IMR-90 (cell line): ENCODE data around the gene NR1I2. TPM values are rescaled to one million over a fixed set of nuclear protein-coding genes. Genes with fewer than 3 reads are reported as not detected.

Source experiments
- ATAC-seq: fragments of 200-7000 bp; cut with Tn5 transposase; 2 replicates; pipeline ENCODE4 v1.9.1; 2020; ENCODE audit warnings: low read depth, mild to moderate bottlenecking, moderate library complexity
- BruUV-seq: library from RNA; stranded (reverse); fragments of 400-500 nt; replicated peaks from 2 replicates; lab custom pipeline; 2021; lab: Mats Ljungman, UMichigan
- CTCF ChIA-PET: fragments of 300-600 bp; formaldehyde crosslinking; extraction: SDS; loops from one replicate; lab custom pipeline; 2021; ENCODE audit warnings: antibody characterized with exemption; lab: Yijun Ruan, JAX
- POLR2A ChIA-PET: fragments of 300-600 bp; sonication (Branson Sonifier 250); formaldehyde crosslinking; loops from one replicate; lab custom pipeline; 2022; ENCODE audit warnings: antibody characterized with exemption; ENCODE audit not compliant: unreplicated experiment; lab: Charles Lee
- DNase-seq: peaks from one replicate; pipeline ENCODE4 v3.0.0; 2013
- H2AFZ ChIP-seq: replicated peaks from 2 replicates; pipeline ENCODE3; 2013; ENCODE audit warnings: low read length, mild to moderate bottlenecking; ENCODE audit not compliant: poor library complexity
- H2AK5ac ChIP-seq: 2 replicates; pipeline ENCODE4 v1.6.1; 2013; ENCODE audit warnings: low read depth, low read length, inconsistent platforms
- H2AK9ac ChIP-seq: replicated peaks from 2 replicates; pipeline ENCODE3; 2013; ENCODE audit warnings: mild to moderate bottlenecking, low read depth, low read length, moderate library complexity; ENCODE audit not compliant: poor library complexity
- H2BK120ac ChIP-seq: 2 replicates; pipeline ENCODE4 v1.6.1; 2013; ENCODE audit warnings: low read depth, low read length, inconsistent platforms
- H2BK15ac ChIP-seq: 3 replicates; pipeline ENCODE4 v1.6.1; 2013; ENCODE audit warnings: low read depth, low read length, inconsistent platforms
- H2BK20ac ChIP-seq: 2 replicates; pipeline ENCODE4 v1.6.1; 2013; ENCODE audit warnings: low read depth, mild to moderate bottlenecking, inconsistent platforms, low read length, moderate library complexity
- H2BK5ac ChIP-seq: 2 replicates; pipeline ENCODE4 v1.6.1; 2013; ENCODE audit warnings: mild to moderate bottlenecking, low read depth, low read length, inconsistent platforms; ENCODE audit not compliant: poor library complexity, severe bottlenecking
- H3K14ac ChIP-seq: replicated peaks from 2 replicates; pipeline ENCODE4 v1.6.1; 2013; ENCODE audit warnings: low read depth, low read length, inconsistent platforms
- H3K18ac ChIP-seq: 2 replicates; pipeline ENCODE4 v1.6.1; 2013; ENCODE audit warnings: low read depth, low read length, control low read depth
- H3K23ac ChIP-seq: 2 replicates; pipeline ENCODE4 v1.6.1; 2013; ENCODE audit warnings: low read depth, low read length, inconsistent platforms
- H3K27ac ChIP-seq: 2 replicates; pipeline ENCODE4 v1.5.1; 2013; ENCODE audit warnings: mild to moderate bottlenecking, control low read depth, low read length; ENCODE audit not compliant: insufficient read depth
- H3K27me3 ChIP-seq: 2 replicates; pipeline ENCODE4 v1.6.1; 2013; ENCODE audit warnings: low read length; ENCODE audit not compliant: control insufficient read depth, insufficient read depth
- H3K36me3 ChIP-seq: 2 replicates; pipeline ENCODE4 v1.6.1; 2013; ENCODE audit warnings: low read length, mixed read lengths; ENCODE audit not compliant: control insufficient read depth, insufficient read depth
- H3K4ac ChIP-seq: 2 replicates; pipeline ENCODE4 v1.6.1; 2013; ENCODE audit warnings: low read depth, low read length, inconsistent platforms
- H3K4me1 ChIP-seq: 2 replicates; pipeline ENCODE4 v1.6.1; 2013; ENCODE audit warnings: low read length, mixed read lengths; ENCODE audit not compliant: control insufficient read depth, insufficient read depth
- H3K4me2 ChIP-seq: 2 replicates; pipeline ENCODE4 v1.6.1; 2013; ENCODE audit warnings: low read depth, mild to moderate bottlenecking, control low read depth, low read length, moderate library complexity
- H3K4me3 ChIP-seq: 2 replicates; pipeline ENCODE4 v1.5.1; 2013; ENCODE audit warnings: low read depth, mild to moderate bottlenecking, control low read depth, low read length, moderate library complexity; ENCODE audit not compliant: insufficient read depth
- H3K56ac ChIP-seq: 2 replicates; pipeline ENCODE4 v1.6.1; 2013; ENCODE audit warnings: low read length, inconsistent platforms; ENCODE audit not compliant: insufficient read depth; ENCODE audit errors: extremely low read depth
- H3K79me1 ChIP-seq, 2 experiments: 2 replicates each; pipeline ENCODE4 v1.6.1; 2013; ENCODE audit warnings: low read length in 2 of 2, inconsistent platforms in 1 of 2, low read depth in 1 of 2
- H3K9ac ChIP-seq: 2 replicates; pipeline ENCODE4 v1.6.1; 2013; ENCODE audit warnings: low read depth, low read length, control low read depth
- H3K9me1 ChIP-seq: 2 replicates; pipeline ENCODE4 v1.6.1; 2013; ENCODE audit warnings: low read length, inconsistent platforms; ENCODE audit not compliant: insufficient read depth
- H3K9me3 ChIP-seq: 2 replicates; pipeline ENCODE4 v1.6.1; 2013; ENCODE audit warnings: low read length; ENCODE audit not compliant: control insufficient read depth, insufficient read depth
- H4K20me1 ChIP-seq: 2 replicates; pipeline ENCODE4 v1.6.1; 2013; ENCODE audit warnings: low read length, inconsistent platforms; ENCODE audit not compliant: insufficient read depth
- H4K5ac ChIP-seq: 2 replicates; pipeline ENCODE4 v1.6.1; 2013; ENCODE audit warnings: mild to moderate bottlenecking, low read depth, low read length, control low read depth
- H4K8ac ChIP-seq, 2 experiments: 2 replicates each; pipeline ENCODE4 v1.6.1; 2013; ENCODE audit warnings: low read depth in 2 of 2, low read length in 2 of 2, control low read depth in 1 of 2, inconsistent platforms in 1 of 2
- H4K91ac ChIP-seq: 2 replicates; pipeline ENCODE4 v1.6.1; 2013; ENCODE audit warnings: low read depth, low read length, inconsistent platforms; ENCODE audit not compliant: insufficient read depth
- CEBPB ChIP-seq: IDR thresholded peaks from 2 replicates; pipeline ENCODE4 v1.6.1; 2012; ENCODE audit warnings: low read depth, low read length, improper control_type of control experiment
- ELK1 ChIP-seq: fragments of 150-350 bp; IDR thresholded peaks from 2 replicates; pipeline ENCODE4 v1.6.1; 2016; ENCODE audit warnings: low read depth, mild to moderate bottlenecking, low read length, moderate library complexity, borderline replicate concordance
- FOS ChIP-seq: fragments of 150-350 bp; IDR thresholded peaks from 2 replicates; pipeline ENCODE4 v1.6.1; 2016; ENCODE audit warnings: low read depth, low read length
- MAFK ChIP-seq: IDR thresholded peaks from 2 replicates; pipeline ENCODE4 v1.6.1; 2012; ENCODE audit warnings: low read depth, low read length, improper control_type of control experiment
- NFE2L2 ChIP-seq: fragments of 150-350 bp; IDR thresholded peaks from 2 replicates; pipeline ENCODE4 v1.6.1; 2016; ENCODE audit warnings: low read depth, mild to moderate bottlenecking, low read length
- POLR2A ChIP-seq: IDR thresholded peaks from 2 replicates; pipeline ENCODE4 v1.6.1; 2012; ENCODE audit warnings: mild to moderate bottlenecking, low read depth, low read length
- RAD21 ChIP-seq: IDR thresholded peaks from 2 replicates; pipeline ENCODE4 v1.6.1; 2012; ENCODE audit warnings: low read length, improper control_type of control experiment
- RCOR1 ChIP-seq: IDR thresholded peaks from 2 replicates; pipeline ENCODE4 v1.6.1; 2012; ENCODE audit warnings: mild to moderate bottlenecking, low read length, improper control_type of control experiment; ENCODE audit not compliant: insufficient replicate concordance
- USF2 ChIP-seq: fragments of 150-350 bp; IDR thresholded peaks from 2 replicates; pipeline ENCODE4 v1.6.1; 2017; ENCODE audit warnings: mild to moderate bottlenecking, antibody characterized with exemption, low read length, low read depth
- WGBS, 2 experiments: methylation state at CpG; one replicate each; pipeline versions ENCODE4 v1.1.5 to v1.1.7; 2013; ENCODE audit warnings: missing lambda C conversion rate in 2 of 2; ENCODE audit not compliant: insufficient read length in 1 of 2; ENCODE audit errors: extremely low coverage in 2 of 2; 5-methylcytosine and 5-hydroxymethylcytosine counted together
- dilution Hi-C: fragments of 300-500 bp; cut with HindIII; formaldehyde crosslinking; loops from one replicate; pipeline ENCODE4 v1.14.3; 2018; ENCODE audit warnings: low sequenced_read_pairs; ENCODE audit not compliant: unreplicated experiment
- in situ Hi-C: fragments of 300-500 bp; cut with MboI; formaldehyde crosslinking; loops from 3 replicates; pipeline ENCODE4 v1.14.3; 2019; ENCODE audit warnings: low sequenced_read_pairs, inconsistent platforms, mixed read lengths
- intact Hi-C: fragments of 100-400 bp; cut with micrococcal nuclease; formaldehyde crosslinking; loops from 2 replicates; pipeline ENCODE4 v1.10.0; 2022
- polyA plus RNA-seq, 3 experiments: library from polyadenylated mRNA; depleted of rRNA; stranded (reverse); fragments of >200 nt; gene quantifications; 2 replicates each; pipeline ENCODE4 v1.2.3, GENCODE V29; 2012; ENCODE audit warnings: low replicate concordance in 1 of 3
- total RNA-seq: library from RNA; depleted of rRNA; stranded (reverse); fragments of >200 nt; gene quantifications from 2 replicates; pipeline ENCODE4 v1.2.3, GENCODE V29; 2012

NR1I2 gene
- total and polyA plus RNA-seq, 2 of the 4 experiments (the other 2 are of a cell fraction) = not detected

- Histone ChIP-seq H2AK9ac (no peak overlapping the region), H3K9me3 (no peaks in the 10 kb centered on the region), H4K20me1 (no peaks in the 10 kb centered on the region), H2AK5ac (no peak overlapping the region), H2AFZ (no peak overlapping the region), H3K56ac (no peak overlapping the region), H3K9me1 (no peaks in the 10 kb centered on the region), H3K4ac (no peak overlapping the region), H3K4me1 (no peaks in the 10 kb centered on the region), H4K91ac (no peak overlapping the region), H2BK15ac (no peak overlapping the region), H3K79me1 (no peaks in the 10 kb centered on the region), H3K27me3 (no peaks in the 10 kb centered on the region; the same call in 1 of the 2 replicates), H4K8ac (no peak overlapping the region), H2BK5ac (no peak overlapping the region), H3K14ac (no peak overlapping the region), H2BK120ac (no peak overlapping the region), H3K27ac (no peak overlapping the region), H3K36me3 (no peaks in the 10 kb centered on the region), H3K23ac (no peak overlapping the region), H2BK20ac (no peak overlapping the region), H3K4me3 (no peak overlapping the region), H3K18ac (no peak overlapping the region), H3K4me2 (no peak overlapping the region), H3K9ac (no peak overlapping the region), H4K5ac (no peak overlapping the region)
- TF ChIP-seq USF2 (no peak), ELK1 (no peak), CEBPB (no peak), POLR2A (no peak), FOS (no peak), RCOR1 (no peak), RAD21 (no peak), NFE2L2 (no peak), MAFK (no peak)
- WGBS, 2 experiments = 40% methylated on average over 1 of the region's 9 CpGs; no CpG with 5 or more reads in 1 of the 2 experiments
- ChIA-PET POLR2A (no interaction called here), CTCF (no interaction called here)
- dilution Hi-C loops (no loop called here), in situ Hi-C loops (no loop called here), intact Hi-C loops (no loop called here)
- no TSS peak for BruUV-seq
- DNase-seq = no peak
- no peak for ATAC-seq
These were observed 13.1 kb upstream of the NR1I2 start for GRCh38 chr3:119768668-119769393.
